Measurements from ENCODE around the gene PIEZO2. TPM values are rescaled to one million over a fixed set of nuclear protein-coding genes. Genes with fewer than 3 reads are reported as not detected.

Gene PIEZO2
- total RNA-seq, 1 donor from 2014 or later = 4.2 TPM

- H3K27ac Mint-ChIP-seq = no peak overlapping the region
- H3K9me3 ChIP-seq (ENCODE audit: low read depth) = no peaks in the 10 kb centered on the region
- H3K9ac ChIP-seq = no peak overlapping the region
- no peak overlapping the region for H3K4me2 ChIP-seq
- no peaks in the 10 kb centered on the region for H3K9me3 Mint-ChIP-seq
- H3K36me3 Mint-ChIP-seq = peaks cover 2% of the 10 kb centered on the region
- H3F3A ChIP-seq (ENCODE audit: low read depth) = no peaks in the 10 kb centered on the region
- H3K27me3 ChIP-seq = no peaks in the 10 kb centered on the region
- no peak overlapping the region for H3K4me3 ChIP-seq
- H2AFZ ChIP-seq (replicated peaks) = no peak overlapping the region
- DNase-seq (ENCODE audit: low spot score) = no peak
- H3K4me3 Mint-ChIP-seq = no peak overlapping the region
- H3K27me3 Mint-ChIP-seq (ENCODE audit: insufficient read depth, low read depth) = peaks cover 4% of the 10 kb centered on the region
- TF ChIP-seq EZH2phosphoT487 (IDR thresholded peaks at IDR 0.05) (no peak), CTCF (IDR thresholded peaks at IDR 0.05) (no peak), EZH2 (IDR thresholded peaks at IDR 0.05) (no peak)
- no peak overlapping the region for H3K27ac ChIP-seq
- H3K79me2 ChIP-seq (ENCODE audit: low read depth) = no peaks in the 10 kb centered on the region
- peaks cover 10% of the 10 kb centered on the region for H3K4me1 Mint-ChIP-seq
- no peaks in the 10 kb centered on the region for H3K36me3 ChIP-seq
- H4K20me1 ChIP-seq (ENCODE audit: low read depth) = no peaks in the 10 kb centered on the region
- no peaks in the 10 kb centered on the region for H3K4me1 ChIP-seq
These were observed 447.2 kb downstream of the PIEZO2 start for GRCh38 chr18:10702206-10702605.

- Histone ChIP-seq H3F3A (ENCODE audit: low read depth) (no peaks in the 10 kb centered on the region), H3K27me3 (no peaks in the 10 kb centered on the region), H3K4me2 (no peak overlapping the region), H3K36me3 (no peaks in the 10 kb centered on the region), H3K27ac (no peak overlapping the region), H3K9me3 (ENCODE audit: low read depth) (no peaks in the 10 kb centered on the region), H3K4me1 (no peaks in the 10 kb centered on the region), H3K4me3 (no peak overlapping the region), H3K79me2 (ENCODE audit: low read depth) (no peaks in the 10 kb centered on the region), H2AFZ (replicated peaks) (no peak overlapping the region), H4K20me1 (ENCODE audit: low read depth) (no peaks in the 10 kb centered on the region), H3K9ac (no peak overlapping the region)
- TF ChIP-seq CTCF (IDR thresholded peaks at IDR 0.05) (no peak), EZH2phosphoT487 (IDR thresholded peaks at IDR 0.05) (no peak), EZH2 (IDR thresholded peaks at IDR 0.05) (no peak)
- DNase-seq (ENCODE audit: low spot score) = no peak
- H3K4me3 Mint-ChIP-seq = no peak overlapping the region
- no peaks in the 10 kb centered on the region for H3K36me3 Mint-ChIP-seq
- H3K27me3 Mint-ChIP-seq (ENCODE audit: insufficient read depth, low read depth) = no peaks in the 10 kb centered on the region
- H3K27ac Mint-ChIP-seq = no peak overlapping the region
- H3K9me3 Mint-ChIP-seq = no peaks in the 10 kb centered on the region
- peaks cover 10% of the 10 kb centered on the region for H3K4me1 Mint-ChIP-seq
These were observed 459.0 kb downstream of the PIEZO2 start for GRCh38 chr18:10690366-10690765.

- Histone ChIP-seq H3K9me3 (ENCODE audit: low read depth) (no peaks in the 10 kb centered on the region), H3F3A (ENCODE audit: low read depth) (no peaks in the 10 kb centered on the region), H2AFZ (replicated peaks) (no peak overlapping the region), H3K4me1 (no peaks in the 10 kb centered on the region), H4K20me1 (ENCODE audit: low read depth) (no peaks in the 10 kb centered on the region), H3K36me3 (no peaks in the 10 kb centered on the region), H3K4me2 (no peak overlapping the region), H3K9ac (no peak overlapping the region), H3K27me3 (no peaks in the 10 kb centered on the region), H3K79me2 (ENCODE audit: low read depth) (no peaks in the 10 kb centered on the region), H3K27ac (no peak overlapping the region), H3K4me3 (no peak overlapping the region)
- DNase-seq (ENCODE audit: low spot score) = no peak
- Mint-ChIP-seq H3K36me3 (no peaks in the 10 kb centered on the region), H3K4me3 (no peak overlapping the region), H3K27me3 (ENCODE audit: insufficient read depth, low read depth) (no peaks in the 10 kb centered on the region), H3K27ac (no peak overlapping the region), H3K9me3 (no peaks in the 10 kb centered on the region), H3K4me1 (peaks cover 12% of the 10 kb centered on the region)
- no peak for TF ChIP-seq CTCF (IDR thresholded peaks at IDR 0.05)
- no peak for TF ChIP-seq EZH2phosphoT487 (IDR thresholded peaks at IDR 0.05)
- TF ChIP-seq EZH2 (IDR thresholded peaks at IDR 0.05) = no peak
These were observed 459.4 kb downstream of the PIEZO2 start for GRCh38 chr18:10690035-10690329.
